ENCODE measurements around the gene SPDYE5.
"Not testable (repeated sequence)": the region's sequence is repeated elsewhere in the genome, so short reads cannot be mapped to it uniquely, and the experiment has no call there.

The SPDYE5 gene, protein sequence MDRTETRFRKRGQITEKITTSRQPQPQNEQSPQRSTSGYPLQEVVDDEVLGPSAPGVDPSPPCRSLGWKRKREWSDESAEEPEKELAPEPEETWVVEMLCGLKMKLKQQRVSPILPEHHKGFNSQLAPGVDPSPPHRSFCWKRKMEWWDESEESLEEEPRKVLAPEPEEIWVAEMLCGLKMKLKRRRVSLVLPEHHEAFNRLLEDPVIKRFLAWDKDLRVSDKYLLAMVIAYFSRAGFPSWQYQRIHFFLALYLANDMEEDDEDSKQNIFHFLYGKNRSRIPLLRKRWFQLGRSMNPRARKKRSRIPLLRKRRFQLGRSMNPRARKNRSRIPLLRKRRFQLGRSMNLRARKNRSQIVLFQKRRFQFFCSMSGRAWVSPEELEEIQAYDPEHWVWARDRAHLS

GRCh38 chr7:75492020-75492419, at the start of gene SPDYE5:
TSS of gene SPDYE5 (plus strand) at chr7:75492320. CDS start at chr7:75494048, 1,728 bp downstream.
- in situ Hi-C loops (cut with MboI; ENCODE audit: low sequenced_read_pairs, unreplicated experiment); DNase-seq (ENCODE audit: low spot score): not testable (repeated sequence)

GRCh38 chr7:75442465-75443111, 49.5 kb upstream of the SPDYE5 start:
- DNase-seq (ENCODE audit: low spot score); in situ Hi-C loops (cut with MboI; ENCODE audit: low sequenced_read_pairs, unreplicated experiment): not testable (repeated sequence)

GRCh38 chr7:75449946-75450345, 42.2 kb upstream of the SPDYE5 start:
- DNase-seq (ENCODE audit: low spot score); in situ Hi-C loops (cut with MboI; ENCODE audit: low sequenced_read_pairs, unreplicated experiment): not testable (repeated sequence)

DNA sequence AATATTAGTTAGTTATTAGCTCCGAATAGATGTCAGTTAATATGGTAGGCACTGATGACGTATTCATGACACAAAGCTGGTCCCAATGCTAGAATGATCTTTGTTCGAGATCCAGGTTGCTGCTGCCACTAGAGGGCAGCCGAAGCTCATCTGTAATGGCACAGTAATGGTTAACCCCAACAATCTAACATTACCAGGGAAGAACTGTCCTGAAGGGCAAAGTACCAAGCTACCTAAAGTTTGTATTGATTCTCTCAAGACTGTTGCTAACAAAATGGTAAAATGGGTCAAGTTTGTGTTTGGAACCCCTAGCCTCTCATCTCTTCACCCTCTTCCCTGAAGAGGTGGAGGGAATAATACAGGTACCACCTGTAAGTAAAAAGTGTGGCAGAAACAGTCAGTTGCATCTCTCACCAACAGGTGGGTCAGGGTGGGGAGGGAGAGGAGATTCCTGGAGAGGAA, 39.6 kb upstream of the SPDYE5 start:
- DNase-seq (ENCODE audit: low spot score); in situ Hi-C loops (cut with MboI; ENCODE audit: low sequenced_read_pairs, unreplicated experiment): not testable (repeated sequence)

- in situ Hi-C loops (cut with MboI; ENCODE audit: low sequenced_read_pairs, unreplicated experiment); DNase-seq (ENCODE audit: low spot score): not testable (repeated sequence)
Measured at GRCh38 chr7:75456403-75456802, 35.7 kb upstream of the SPDYE5 start.

DNA sequence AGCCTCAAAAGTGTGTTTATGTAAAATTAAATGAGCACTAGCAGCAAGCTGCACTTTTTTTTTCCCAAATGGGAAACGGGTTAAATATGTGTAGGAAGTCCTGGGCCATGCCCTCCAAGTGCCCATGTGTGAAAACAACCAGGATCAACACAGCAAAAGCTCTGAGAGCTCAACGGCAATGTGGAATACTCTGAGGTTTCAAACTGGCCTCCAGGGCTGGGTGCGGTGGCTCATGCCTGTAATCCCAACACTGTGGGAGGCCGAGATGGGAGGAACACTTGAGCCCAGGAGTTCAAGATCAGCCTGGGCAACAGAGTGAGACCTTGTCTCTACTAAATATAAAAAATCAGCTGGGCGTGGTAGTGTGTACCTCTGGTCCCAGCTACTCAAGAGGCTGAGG, 34.1 kb upstream of the SPDYE5 start:
- DNase-seq (ENCODE audit: low spot score); in situ Hi-C loops (cut with MboI; ENCODE audit: low sequenced_read_pairs, unreplicated experiment): not testable (repeated sequence)

DNA sequence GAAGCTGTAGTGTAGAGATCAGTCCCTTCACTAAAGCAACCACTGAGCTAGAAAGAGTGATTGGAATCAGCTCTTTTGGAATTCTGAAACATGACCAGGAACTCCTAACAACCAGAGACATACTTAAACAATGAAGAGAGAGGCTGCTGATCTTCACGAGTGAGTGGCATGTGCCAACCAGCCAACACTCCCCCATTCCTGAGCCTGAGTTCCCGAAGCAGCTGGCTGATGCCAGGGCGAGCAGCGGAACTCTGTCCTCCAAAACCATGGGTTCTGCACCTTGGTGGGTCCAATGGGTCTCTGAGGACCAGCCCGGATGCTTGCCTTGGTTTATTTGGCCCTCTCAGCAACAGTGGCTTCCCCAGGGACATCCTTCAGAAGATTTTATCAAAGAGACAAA, 31.6 kb upstream of the SPDYE5 start:
- DNase-seq (ENCODE audit: low spot score); in situ Hi-C loops (cut with MboI; ENCODE audit: low sequenced_read_pairs, unreplicated experiment): not testable (repeated sequence)

GRCh38 chr7:75470166-75470565, 22.0 kb upstream of the SPDYE5 start:
- DNase-seq (ENCODE audit: low spot score); in situ Hi-C loops (cut with MboI; ENCODE audit: low sequenced_read_pairs, unreplicated experiment): not testable (repeated sequence)

GRCh38 chr7:75477457-75477856, 14.7 kb upstream of the SPDYE5 start:
- DNase-seq (ENCODE audit: low spot score); in situ Hi-C loops (cut with MboI; ENCODE audit: low sequenced_read_pairs, unreplicated experiment): not testable (repeated sequence)

GRCh38 chr7:75480313-75480712, 11.8 kb upstream of the SPDYE5 start:
- in situ Hi-C loops (cut with MboI; ENCODE audit: low sequenced_read_pairs, unreplicated experiment); DNase-seq (ENCODE audit: low spot score): not testable (repeated sequence)

DNA sequence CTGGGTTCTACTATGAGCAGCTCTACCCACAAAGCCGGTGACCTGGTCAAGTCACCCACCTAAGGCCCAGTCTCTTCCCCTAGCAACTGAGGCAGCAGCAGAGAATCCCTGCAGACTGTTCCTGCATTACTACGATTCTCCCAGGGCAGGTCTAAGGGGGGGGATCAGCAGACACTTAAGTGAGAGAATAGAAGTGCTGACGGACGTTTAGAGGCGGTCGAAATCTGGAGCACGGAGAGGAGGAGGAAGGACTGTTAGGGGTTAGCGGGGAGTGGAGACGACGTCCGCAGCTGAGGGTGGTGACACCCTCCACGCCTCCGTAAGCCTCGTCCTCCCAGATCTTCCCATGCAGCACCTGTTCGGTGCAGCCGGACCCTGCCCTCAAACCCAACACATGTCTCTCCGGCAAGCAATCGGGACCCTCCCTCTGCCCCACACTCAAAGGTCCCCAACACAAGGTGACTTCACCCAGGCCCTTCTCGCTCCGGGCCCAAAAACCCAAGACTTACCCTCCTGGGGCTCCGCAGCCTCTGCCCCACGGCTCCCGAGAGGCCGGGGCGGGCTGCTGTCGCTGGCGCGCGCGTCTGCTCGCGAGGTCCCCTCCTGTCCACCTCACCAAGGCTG, 6.7 kb upstream of the SPDYE5 start:
- DNase-seq (ENCODE audit: low spot score); in situ Hi-C loops (cut with MboI; ENCODE audit: low sequenced_read_pairs, unreplicated experiment): not testable (repeated sequence)

GRCh38 chr7:75485979-75486643, 6.0 kb upstream of the SPDYE5 start, which contains the start of gene POM121C:
TSS of gene POM121C (minus strand) at chr7:75486299. CDS start at chr7:75441496, 44,803 bp downstream.
- in situ Hi-C loops (cut with MboI; ENCODE audit: low sequenced_read_pairs, unreplicated experiment) = not testable (repeated sequence)
- peak; percentile 86 for DNase-seq (ENCODE audit: low spot score)

- DNase-seq (ENCODE audit: low spot score); in situ Hi-C loops (cut with MboI; ENCODE audit: low sequenced_read_pairs, unreplicated experiment): not testable (repeated sequence)
Measured at GRCh38 chr7:75509033-75509432, 16.9 kb downstream of the SPDYE5 start.

- DNase-seq (ENCODE audit: low spot score); in situ Hi-C loops (cut with MboI; ENCODE audit: low sequenced_read_pairs, unreplicated experiment): not testable (repeated sequence)
Measured at GRCh38 chr7:75518842-75519241, 26.7 kb downstream of the SPDYE5 start.

DNA sequence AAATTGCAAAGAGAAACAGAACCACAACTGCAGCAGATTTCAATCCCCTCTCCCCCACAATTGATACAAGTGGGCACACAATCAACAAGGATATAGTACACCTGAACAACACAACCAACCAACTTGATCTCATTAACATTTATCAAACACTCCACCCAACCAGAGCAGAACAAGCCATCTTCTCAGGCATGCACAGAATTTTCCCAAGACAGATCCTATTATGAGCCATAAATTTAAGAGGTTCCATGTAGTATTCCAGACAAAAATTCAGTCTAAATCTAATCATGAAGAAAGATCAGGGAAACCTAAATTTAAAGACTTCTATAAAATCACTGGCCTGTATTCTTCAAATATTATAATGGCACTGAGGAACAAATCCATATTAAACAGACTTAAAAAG, 29.6 kb downstream of the SPDYE5 start:
- in situ Hi-C loops (cut with MboI; ENCODE audit: low sequenced_read_pairs, unreplicated experiment); DNase-seq (ENCODE audit: low spot score): not testable (repeated sequence)

GRCh38 chr7:75527224-75527722, 35.2 kb downstream of the SPDYE5 start:
- in situ Hi-C loops (cut with MboI; ENCODE audit: low sequenced_read_pairs, unreplicated experiment); DNase-seq (ENCODE audit: low spot score): not testable (repeated sequence)
